Spleen (tissue), 7 donors: Measurements from ENCODE around the gene TTLL1.
"Not testable (repeated sequence)": the region's sequence is repeated elsewhere in the genome, so short reads cannot be mapped to it uniquely, and the experiment has no call there.

Experiments used
- CTCF ChIP-seq, 11 experiments: fragments of 200-600 bp in 7 of 11; fragments of 450-650 bp in 4 of 11; sonication (generic) in 4 of 11; IDR thresholded peaks in 8 of 11; conservative IDR thresholded peaks in 3 of 11; 1 replicate in 7 of 11; 2 replicates in 4 of 11; pipeline versions ENCODE4 v1.4.0 to v1.8.0; 2016 to 2021; ENCODE audit warnings: antibody characterized with exemption in 11 of 11, inconsistent platforms in 4 of 11, mild to moderate bottlenecking in 1 of 11
- POLR2A ChIP-seq, 3 donors: fragments of 450-650 bp; IDR thresholded peaks; one replicate each; pipeline ENCODE4 v1.5.1; 2017; ENCODE audit warnings: antibody characterized with exemption in 3 of 3, mild to moderate bottlenecking in 1 of 3
- donor health status: DM: no; HTN: no; CAD: no; lungs with moderate emphysema.
- donor health status: DM: no; HTN: no; CAD: no.
- donor health status: DM: no; HTN: no; CAD: no.

- TF ChIP-seq CTCF (IDR thresholded peaks at IDR 0.05 in 8 of 11, conservative IDR thresholded peaks at IDR 0.05 in 3 of 11); POLR2A (IDR thresholded peaks at IDR 0.05): not testable (repeated sequence)
Measured at GRCh38 chr22:43016150-43016549, 73.0 kb downstream of the TTLL1 start.
